Measurements from ENCODE around the gene ATP5MG.
A peak's percentile ranks its signal among the peaks of the same experiment; 100 is the strongest.

ATP5MG gene, protein sequence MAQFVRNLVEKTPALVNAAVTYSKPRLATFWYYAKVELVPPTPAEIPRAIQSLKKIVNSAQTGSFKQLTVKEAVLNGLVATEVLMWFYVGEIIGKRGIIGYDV

DNA sequence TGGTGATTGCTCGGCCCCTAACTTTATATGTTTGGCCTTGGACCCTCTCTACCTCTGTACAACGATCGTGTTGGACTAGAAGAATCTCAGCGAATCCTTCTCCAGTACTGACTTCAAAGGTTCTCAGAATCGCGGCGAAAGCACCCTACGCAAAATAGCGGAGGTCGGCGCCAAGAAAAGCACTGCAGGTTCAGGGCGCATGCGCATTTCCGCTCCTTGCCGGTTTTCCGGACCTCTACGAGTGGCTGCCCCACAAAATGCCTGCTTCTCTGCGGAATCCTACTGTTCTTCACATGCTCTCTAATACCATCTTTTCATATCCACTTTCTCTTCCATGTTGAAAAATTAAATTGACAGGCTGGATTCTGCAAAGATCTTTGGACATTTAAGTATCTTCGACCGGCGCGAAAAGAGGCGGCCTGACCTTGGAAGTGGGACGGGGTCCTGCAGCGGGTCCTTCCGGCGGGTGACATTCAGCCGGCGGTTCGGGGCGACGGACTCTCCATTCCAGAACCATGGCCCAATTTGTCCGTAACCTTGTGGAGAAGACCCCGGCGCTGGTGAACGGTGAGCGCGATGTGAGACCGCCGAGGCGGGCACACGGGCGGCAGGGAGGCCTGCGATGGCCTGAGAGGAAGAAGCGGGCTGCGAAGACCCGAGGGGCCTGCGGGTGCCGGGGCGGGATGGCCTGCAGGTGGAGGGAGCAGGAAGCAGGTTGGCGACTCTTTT, at the start of gene ATP5MG:
Gene ATP5MG, plus strand, starts transcription at position 456 of the 729 bp plus-strand sequence. Its CDS starts 60 bp downstream, at position 516.
- in situ Hi-C loops (cut with HindIII; ENCODE audit: low pct_ligation_motif_present, low pct_unique_long_range_greater_than_20kb, low sequenced_read_pairs) = no loop called here
- peak; percentile 87 for DNase-seq

DNA sequence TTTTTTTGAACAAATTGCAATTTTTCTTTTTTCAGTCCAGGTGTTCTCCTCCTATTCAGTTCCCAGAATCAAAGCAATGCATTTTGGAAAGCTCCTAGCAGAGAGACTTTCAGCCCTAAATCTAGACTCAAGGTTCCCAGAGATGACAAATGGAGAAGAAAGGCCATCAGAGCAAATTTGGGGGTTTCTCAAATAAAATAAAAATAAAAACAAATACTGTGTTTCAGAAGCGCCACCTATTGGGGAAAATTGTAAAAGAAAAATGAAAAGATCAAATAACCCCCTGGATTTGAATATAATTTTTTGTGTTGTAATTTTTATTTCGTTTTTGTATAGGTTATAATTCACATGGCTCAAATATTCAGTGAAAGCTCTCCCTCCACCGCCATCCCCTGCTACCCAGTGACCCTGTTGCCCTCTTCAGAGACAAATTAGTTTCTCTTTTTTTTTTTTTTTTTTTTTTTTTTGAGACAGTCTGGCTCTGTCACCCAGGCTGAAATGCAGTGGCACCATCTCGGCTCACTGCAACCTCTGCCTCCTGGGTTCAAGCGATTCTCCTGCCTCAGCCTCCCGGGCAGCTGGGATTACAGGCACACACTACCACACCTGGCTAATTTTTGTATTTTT, 48.2 kb upstream of the ATP5MG start:
- peak; percentile 24 for DNase-seq
- in situ Hi-C loops (cut with HindIII; ENCODE audit: low pct_ligation_motif_present, low pct_unique_long_range_greater_than_20kb, low sequenced_read_pairs) = no loop called here

DNA sequence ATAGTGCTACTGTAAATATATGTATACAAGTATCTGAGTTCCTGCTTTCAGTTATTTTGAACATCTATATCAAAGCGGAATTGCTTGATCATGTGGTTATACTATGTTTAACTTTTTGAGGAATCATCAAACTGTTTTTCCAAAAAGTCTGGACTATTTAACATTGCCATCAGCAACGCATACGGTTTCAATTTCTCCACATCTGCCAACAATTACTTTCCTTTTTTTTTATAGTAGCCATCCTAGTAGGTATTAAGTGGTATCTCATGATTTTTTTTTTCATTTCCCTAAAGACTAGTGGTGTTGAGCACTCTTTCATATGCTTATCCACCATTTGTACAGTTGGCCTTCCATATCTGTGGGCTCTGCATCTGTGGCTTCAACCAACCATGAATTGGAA, 43.3 kb upstream of the ATP5MG start:
- no peak for DNase-seq
- in situ Hi-C loops (cut with HindIII; ENCODE audit: low pct_ligation_motif_present, low pct_unique_long_range_greater_than_20kb, low sequenced_read_pairs) = no loop called here

DNA sequence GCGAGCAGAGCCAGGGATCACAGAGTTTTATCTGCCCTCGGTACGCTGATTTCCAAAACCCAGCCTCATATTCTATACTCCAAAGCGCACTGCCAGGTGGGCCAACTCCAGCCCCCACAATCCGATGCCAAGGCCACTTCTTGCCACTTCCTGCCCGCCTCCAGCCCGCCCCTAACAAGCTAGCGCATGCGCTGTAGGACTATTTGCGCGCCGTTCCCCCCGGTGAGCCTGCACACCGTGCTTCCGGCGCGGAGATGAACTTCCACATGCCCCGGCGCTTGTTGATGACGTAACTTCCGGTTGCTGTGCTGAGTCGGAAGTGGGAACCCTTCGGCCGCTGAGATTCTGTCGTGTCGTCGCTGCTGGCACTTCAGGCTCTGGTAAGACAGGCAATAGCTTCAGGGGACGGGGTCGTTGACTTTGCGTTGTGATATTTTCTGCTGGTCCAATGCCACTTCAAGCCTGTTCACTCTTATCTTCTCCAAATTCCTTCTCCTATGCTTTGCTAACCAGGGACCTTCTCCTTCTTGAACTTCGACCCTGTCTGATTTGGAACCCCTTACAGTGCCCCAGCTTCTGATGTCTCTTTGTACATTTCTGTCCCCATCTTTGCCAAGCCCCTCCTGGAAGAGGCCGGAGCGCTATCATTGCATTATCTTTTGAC, 42.0 kb upstream of the ATP5MG start, which contains the start of gene UBE4A:
Gene UBE4A, plus strand, starts transcription at position 306 of the 664 bp plus-strand sequence. CDS start 5,481 bp downstream, outside the sequence.
- peak; percentile 91 for DNase-seq
- in situ Hi-C loops (cut with HindIII; ENCODE audit: low pct_ligation_motif_present, low pct_unique_long_range_greater_than_20kb, low sequenced_read_pairs) = no loop called here

DNA sequence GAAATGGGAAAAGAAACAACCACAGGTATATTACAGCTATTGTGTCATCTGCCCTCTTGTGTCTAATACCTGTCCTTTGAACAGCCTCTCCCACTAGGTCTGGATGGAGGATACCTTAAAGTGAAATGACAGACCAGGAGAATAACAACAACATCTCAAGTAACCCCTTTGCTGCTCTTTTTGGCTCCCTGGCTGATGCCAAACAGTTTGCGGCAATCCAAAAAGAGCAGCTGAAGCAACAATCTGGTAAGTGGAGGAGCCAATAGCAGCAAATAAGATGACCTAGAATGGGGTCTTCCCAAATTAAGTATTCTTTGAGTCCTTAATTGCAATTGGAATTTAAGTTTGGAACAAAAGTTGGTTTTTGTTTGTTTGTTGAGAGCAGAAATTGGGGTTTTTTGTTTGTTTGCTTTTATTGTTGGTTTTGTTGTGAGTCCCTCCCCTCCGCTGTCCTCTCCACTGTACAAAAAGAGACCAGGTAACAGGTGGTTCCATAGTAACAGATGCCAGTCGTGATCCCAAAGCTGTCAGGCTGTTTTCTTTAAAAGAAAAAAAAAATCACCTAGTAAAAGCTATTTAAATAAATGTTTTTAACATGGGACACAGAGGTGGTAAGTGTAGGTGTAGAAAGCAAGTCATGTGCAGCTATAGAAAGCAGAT, 36.3 kb upstream of the ATP5MG start:
- in situ Hi-C loops (cut with HindIII; ENCODE audit: low pct_ligation_motif_present, low pct_unique_long_range_greater_than_20kb, low sequenced_read_pairs) = no loop called here

DNA sequence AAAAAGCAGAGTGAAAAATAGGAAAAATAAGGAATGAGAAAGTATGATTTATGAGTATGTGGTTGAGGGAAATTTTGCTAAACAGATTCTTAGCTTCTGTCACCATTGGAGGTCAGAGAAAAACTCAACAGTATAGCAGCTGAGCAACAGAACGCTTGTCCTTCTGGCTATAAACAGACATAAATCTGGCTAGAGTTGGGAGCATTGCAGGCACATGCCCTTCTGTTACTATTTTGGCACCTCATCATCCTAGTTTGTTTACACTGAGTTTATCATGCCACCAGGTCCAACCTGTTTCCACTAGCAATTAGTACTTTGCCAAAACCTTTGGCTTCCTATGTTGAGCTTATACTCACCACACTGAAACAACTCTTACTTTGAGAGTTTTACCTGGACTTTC, 35.1 kb upstream of the ATP5MG start:
- no peak for DNase-seq
- in situ Hi-C loops (cut with HindIII; ENCODE audit: low pct_ligation_motif_present, low pct_unique_long_range_greater_than_20kb, low sequenced_read_pairs) = no loop called here

More for the DNA sequence above, 36.3 kb upstream of the ATP5MG start:
- no peak for DNase-seq

DNA sequence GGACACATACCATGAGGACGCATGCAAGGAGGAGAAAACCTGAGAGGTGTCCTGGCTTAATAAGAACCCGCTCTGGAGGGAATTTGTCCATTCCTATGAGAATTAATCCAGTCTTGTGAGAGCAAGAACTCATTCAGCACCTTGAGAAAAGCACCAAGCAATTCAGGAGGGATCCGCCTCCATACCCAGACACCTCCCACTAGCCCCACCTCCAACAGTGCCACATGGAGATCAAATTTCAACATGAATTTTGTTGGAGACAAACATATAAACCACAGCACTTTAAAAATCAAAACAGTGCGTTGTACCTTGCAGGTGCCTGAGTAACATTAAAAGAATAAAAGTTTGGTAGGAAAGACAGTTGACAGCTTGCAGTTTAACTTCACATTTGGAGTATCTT, 30.6 kb upstream of the ATP5MG start:
- in situ Hi-C loops (cut with HindIII; ENCODE audit: low pct_ligation_motif_present, low pct_unique_long_range_greater_than_20kb, low sequenced_read_pairs) = no loop called here

DNA sequence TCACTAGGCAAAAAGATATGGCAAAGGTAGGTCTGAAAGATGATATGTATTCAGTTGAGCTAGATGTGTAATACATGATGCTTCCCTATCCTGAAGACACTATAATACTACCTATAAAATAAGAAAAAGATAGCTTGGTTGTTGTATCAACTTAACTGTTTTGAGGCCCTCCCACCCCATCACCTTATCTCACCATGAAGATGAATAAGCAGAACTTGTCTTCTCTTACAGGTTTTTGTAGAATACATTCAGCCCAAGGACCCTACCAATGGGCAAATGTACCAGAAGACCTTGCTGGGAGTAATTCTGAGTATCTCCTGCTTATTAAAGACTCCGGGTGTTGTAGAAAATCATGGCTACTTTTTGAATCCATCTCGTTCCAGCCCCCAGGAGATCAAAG, 28.1 kb upstream of the ATP5MG start:
- in situ Hi-C loops (cut with HindIII; ENCODE audit: low pct_ligation_motif_present, low pct_unique_long_range_greater_than_20kb, low sequenced_read_pairs) = no loop called here

More for the DNA sequence above, 30.6 kb upstream of the ATP5MG start:
- no peak for DNase-seq

DNA sequence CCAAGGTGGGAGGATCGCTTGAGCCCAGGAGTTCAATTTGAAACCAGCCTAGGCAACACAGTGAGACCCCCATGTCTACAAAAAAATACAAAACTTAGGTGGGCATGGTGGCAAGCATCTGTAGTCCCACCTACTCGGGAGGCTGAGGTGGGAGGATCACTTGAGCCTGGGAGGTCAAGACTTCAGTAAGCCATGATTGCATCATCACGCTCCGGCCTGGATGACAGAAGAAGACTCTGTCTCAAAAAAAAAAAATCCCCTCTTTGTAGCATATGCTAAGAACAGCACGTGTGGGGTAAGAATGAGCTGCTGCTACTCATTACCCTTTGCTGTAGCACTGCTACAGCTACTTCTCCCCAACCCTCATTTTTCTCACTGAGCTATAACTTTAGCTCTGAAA, 27.5 kb upstream of the ATP5MG start:
- in situ Hi-C loops (cut with HindIII; ENCODE audit: low pct_ligation_motif_present, low pct_unique_long_range_greater_than_20kb, low sequenced_read_pairs) = no loop called here
- no peak for DNase-seq

More for the DNA sequence above, 28.1 kb upstream of the ATP5MG start:
- no peak for DNase-seq

DNA sequence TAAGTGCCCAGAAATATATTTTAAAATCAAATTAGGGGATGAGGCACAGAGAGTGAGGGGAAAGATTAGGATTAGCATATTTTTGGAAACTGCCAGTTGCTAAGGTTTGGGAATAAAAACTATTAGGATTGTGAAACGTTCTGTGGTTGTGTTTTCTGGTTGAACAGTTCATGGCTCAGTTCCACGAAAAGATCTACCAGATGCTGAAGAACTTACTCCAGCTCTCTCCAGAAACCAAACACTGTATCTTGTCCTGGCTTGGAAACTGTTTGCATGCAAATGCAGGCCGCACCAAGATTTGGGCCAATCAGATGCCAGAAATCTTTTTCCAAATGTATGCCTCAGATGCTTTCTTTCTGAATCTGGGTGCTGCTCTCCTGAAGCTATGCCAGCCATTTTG, 26.7 kb upstream of the ATP5MG start:
- in situ Hi-C loops (cut with HindIII; ENCODE audit: low pct_ligation_motif_present, low pct_unique_long_range_greater_than_20kb, low sequenced_read_pairs) = no loop called here
- no peak for DNase-seq

DNA sequence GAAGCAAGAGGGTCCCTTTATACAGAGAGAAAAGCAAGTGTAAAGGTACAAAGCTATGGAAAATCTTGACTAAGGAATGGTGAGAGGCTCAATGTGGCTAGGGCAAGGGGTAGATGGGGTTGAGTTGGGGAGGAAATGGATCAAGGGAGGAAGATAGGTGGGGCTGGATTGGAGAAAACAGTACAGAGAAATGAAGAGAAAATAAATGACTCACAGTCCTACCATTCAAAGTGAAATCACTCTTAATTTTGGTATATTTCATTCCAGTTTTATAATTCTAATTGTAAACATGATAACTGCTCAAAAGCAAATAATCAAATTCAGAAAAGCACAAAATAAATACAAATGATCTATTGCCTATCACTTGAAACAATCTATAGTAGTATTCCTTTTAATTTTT, 25.4 kb upstream of the ATP5MG start:
- in situ Hi-C loops (cut with HindIII; ENCODE audit: low pct_ligation_motif_present, low pct_unique_long_range_greater_than_20kb, low sequenced_read_pairs) = no loop called here
- DNase-seq = no peak

DNA sequence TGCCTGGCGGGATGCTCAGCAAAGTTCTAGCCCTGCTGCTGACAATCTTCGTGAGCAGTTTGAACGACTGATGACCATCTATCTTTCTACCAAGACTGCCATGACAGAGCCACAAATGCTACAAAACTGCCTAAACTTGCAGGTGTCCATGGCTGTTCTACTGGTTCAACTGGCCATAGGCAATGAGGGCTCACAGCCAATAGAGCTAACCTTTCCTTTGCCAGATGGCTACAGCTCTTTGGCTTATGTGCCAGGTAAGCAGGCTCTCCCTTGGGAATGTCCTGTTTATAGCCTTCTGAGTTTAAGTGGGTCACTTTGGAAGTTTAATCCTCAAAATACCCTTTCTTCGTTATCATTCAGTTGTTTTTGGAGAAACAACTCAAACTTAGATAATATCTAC, 21.9 kb upstream of the ATP5MG start:
- in situ Hi-C loops (cut with HindIII; ENCODE audit: low pct_ligation_motif_present, low pct_unique_long_range_greater_than_20kb, low sequenced_read_pairs) = no loop called here
- no peak for DNase-seq

DNA sequence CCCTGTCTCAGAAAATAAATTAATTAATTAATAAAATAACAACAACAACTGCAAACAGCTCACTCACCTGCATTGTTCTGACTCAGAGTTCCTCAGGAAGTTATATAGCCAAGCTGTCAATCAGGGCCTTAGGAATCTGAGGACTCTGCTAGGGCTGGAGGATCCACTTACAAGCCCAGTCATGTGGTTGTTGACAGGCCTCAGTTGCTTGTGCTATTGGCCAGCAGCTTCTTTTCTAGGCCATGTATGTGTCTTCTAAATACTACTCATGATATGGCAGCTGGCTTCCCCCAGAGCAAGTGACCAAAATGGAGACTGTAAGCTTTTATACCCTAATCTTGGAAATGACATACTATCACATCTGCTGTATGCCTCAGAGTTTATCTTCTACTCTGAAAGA, 20.8 kb upstream of the ATP5MG start:
- in situ Hi-C loops (cut with HindIII; ENCODE audit: low pct_ligation_motif_present, low pct_unique_long_range_greater_than_20kb, low sequenced_read_pairs) = no loop called here
- DNase-seq = no peak

DNA sequence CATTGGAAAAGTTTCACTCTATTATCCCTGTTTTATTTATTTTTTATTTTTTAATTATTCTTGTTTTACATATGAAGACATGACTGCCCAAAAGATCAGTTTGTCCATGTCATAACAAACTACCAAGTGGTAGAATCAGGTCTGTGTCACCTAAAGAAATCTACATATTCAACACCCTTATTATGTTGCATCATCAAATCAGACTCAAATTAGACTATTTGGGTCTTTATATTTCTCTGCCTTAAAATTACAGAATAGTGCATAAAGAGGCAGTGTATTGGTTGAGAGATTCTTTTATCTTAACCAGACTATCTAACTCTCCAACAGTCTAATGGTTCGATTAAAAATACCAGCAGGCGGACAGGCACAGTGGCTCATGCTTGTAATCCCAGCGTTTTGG, 18.5 kb upstream of the ATP5MG start:
- in situ Hi-C loops (cut with HindIII; ENCODE audit: low pct_ligation_motif_present, low pct_unique_long_range_greater_than_20kb, low sequenced_read_pairs) = no loop called here
- no peak for DNase-seq

DNA sequence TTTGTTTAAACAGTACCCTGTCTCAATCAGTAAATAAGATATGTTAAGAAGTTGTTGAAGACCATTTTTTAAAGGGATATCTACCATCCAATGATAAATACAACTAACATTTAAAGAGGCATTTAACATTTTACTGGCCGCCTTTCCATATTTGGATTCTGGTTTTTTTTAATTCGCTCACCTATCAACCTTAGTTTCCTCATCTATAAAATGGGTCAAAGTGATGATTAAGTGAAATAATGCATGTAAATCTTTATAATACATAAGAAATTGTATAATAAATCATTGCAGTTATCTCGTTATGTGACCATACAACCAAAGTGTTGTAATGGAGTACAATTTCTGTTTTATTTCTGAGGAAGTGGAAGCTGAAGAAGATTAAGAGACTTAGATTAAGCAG, 17.7 kb upstream of the ATP5MG start:
- in situ Hi-C loops (cut with HindIII; ENCODE audit: low pct_ligation_motif_present, low pct_unique_long_range_greater_than_20kb, low sequenced_read_pairs) = no loop called here
- no peak for DNase-seq

DNA sequence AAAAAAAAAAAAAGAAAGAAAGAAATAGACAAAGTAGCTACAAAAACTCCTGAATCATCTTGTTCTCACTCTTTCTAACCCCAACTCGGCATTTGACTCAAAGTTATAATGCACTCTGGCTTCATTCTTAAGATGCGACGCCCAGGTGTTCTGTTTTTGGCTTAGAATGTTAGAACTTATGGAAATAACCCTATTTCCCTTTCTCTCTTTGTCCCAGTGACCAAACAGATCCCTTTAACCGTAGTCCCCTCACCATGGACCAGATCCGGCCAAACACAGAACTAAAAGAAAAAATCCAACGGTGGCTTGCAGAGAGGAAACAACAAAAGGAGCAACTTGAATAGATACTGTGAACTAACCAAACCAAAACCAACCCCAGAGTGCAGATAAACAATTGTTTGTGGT, 5.3 kb upstream of the ATP5MG start:
- in situ Hi-C loops (cut with HindIII; ENCODE audit: low pct_ligation_motif_present, low pct_unique_long_range_greater_than_20kb, low sequenced_read_pairs) = no loop called here
- DNase-seq = no peak

DNA sequence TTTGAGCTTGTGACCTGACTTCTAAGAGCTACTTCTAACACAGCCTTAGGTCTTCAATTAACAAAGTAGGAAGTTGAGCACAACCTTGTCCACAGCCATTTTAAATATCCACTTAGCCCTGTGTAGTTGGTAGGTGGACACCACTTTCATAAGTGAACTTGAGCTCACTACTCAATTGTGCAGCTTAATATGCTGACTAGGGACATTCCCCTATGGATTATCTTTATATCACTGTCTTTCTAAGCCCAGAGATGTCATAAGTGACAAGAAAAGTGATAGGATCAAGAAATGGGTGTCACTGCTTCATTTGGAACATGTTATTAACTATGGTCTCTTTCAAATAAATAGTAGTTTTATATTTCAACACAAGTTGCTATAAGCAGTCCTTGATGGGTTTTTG, 4.0 kb upstream of the ATP5MG start:
- DNase-seq = no peak
- in situ Hi-C loops (cut with HindIII; ENCODE audit: low pct_ligation_motif_present, low pct_unique_long_range_greater_than_20kb, low sequenced_read_pairs) = no loop called here

DNA sequence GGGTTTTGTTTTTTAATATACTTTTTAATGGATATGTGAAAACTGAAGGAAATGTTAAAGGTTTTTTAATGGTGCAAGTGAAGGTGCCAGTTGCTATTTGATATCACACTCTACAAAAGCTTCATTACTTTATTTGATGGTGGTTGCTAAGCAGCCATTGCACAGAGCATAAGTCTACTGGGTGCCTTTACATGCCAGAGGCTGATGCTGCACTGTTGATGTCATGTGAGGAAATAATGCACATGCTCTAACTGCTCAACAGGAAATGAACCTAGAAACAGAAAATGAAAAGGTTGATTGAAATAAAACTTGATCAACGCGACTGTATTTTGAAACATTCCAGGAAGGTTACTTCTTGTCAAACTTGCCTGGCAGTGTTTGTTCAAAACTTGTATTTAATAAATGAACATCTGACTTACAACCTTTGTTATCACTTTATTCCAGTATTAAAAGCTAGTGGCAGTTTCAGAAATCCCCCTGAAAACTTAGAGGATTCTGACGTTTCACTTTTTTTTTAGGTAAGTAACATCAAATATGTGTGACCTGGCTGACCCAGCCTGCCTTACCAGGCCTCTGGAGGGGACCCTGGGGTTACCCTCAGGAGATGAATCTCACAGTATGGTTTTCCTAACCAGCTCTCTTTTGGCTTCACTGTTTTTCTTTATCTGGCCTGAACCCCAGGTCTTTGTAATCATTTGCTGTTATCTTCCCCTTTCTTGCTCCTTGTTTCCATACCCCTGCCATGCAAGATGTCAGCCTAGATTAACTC, 2.4 kb upstream of the ATP5MG start:
- no peak for DNase-seq
- in situ Hi-C loops (cut with HindIII; ENCODE audit: low pct_ligation_motif_present, low pct_unique_long_range_greater_than_20kb, low sequenced_read_pairs) = no loop called here

Data from ACHN (cell line).